Mucosa of rectum (tissue), 2 donors: ENCODE measurements around the gene LCE1F.

Experiments
- H3K27ac ChIP-seq, 2 donors: one replicate each; pipeline ENCODE4 v1.7.0; 2013; ENCODE audit warnings: inconsistent platforms in 2 of 2, low read depth in 2 of 2, low read length in 2 of 2
- H3K27me3 ChIP-seq, 2 donors: one replicate each; pipeline ENCODE4 v1.7.0; 2013; ENCODE audit warnings: low read length in 2 of 2; ENCODE audit not compliant: control insufficient read depth in 2 of 2, insufficient read depth in 2 of 2
- H3K36me3 ChIP-seq, 2 donors: one replicate each; pipeline ENCODE4 v1.7.0; 2013; ENCODE audit warnings: low read length in 2 of 2; ENCODE audit not compliant: control insufficient read depth in 2 of 2, insufficient read depth in 2 of 2
- H3K4me1 ChIP-seq, 2 donors: one replicate each; pipeline ENCODE4 v1.7.0; 2013; ENCODE audit warnings: low read length in 2 of 2, mild to moderate bottlenecking in 1 of 2; ENCODE audit not compliant: control insufficient read depth in 2 of 2, insufficient read depth in 2 of 2
- H3K4me3 ChIP-seq, 2 donors: one replicate each; pipeline ENCODE4 v1.7.0; 2013; ENCODE audit warnings: low read length in 2 of 2
- H3K9ac ChIP-seq, 2 donors: one replicate each; pipeline ENCODE4 v1.7.0; 2013; ENCODE audit warnings: low read length in 2 of 2, low read depth in 1 of 2, mild to moderate bottlenecking in 1 of 2
- H3K9me3 ChIP-seq, 2 donors: one replicate each; pipeline ENCODE4 v1.7.0; 2013; ENCODE audit warnings: low read length in 2 of 2; ENCODE audit not compliant: control insufficient read depth in 2 of 2
- donor health status: healthy.
- donor health status: Normal muscosa, but diverticular disease.

LCE1F gene

GRCh38 chr1:152747831-152748230, 27.1 kb upstream of the LCE1F start:
- Histone ChIP-seq H3K9me3 (no peaks in the 10 kb centered on the region), H3K9ac (no peak overlapping the region), H3K27me3 (no peaks in the 10 kb centered on the region), H3K4me3 (no peak overlapping the region), H3K27ac (no peak overlapping the region), H3K4me1 (no peaks in the 10 kb centered on the region), H3K36me3 (no peaks in the 10 kb centered on the region)

GRCh38 chr1:152752225-152752624, 22.7 kb upstream of the LCE1F start:
- Histone ChIP-seq H3K27me3 (no peaks in the 10 kb centered on the region), H3K9ac (no peak overlapping the region), H3K27ac (no peak overlapping the region), H3K36me3 (no peaks in the 10 kb centered on the region), H3K4me3 (no peak overlapping the region), H3K9me3 (no peaks in the 10 kb centered on the region), H3K4me1 (no peaks in the 10 kb centered on the region)

- Histone ChIP-seq H3K9me3 (no peaks in the 10 kb centered on the region), H3K4me3 (no peak overlapping the region), H3K27ac (no peak overlapping the region), H3K9ac (no peak overlapping the region), H3K36me3 (no peaks in the 10 kb centered on the region), H3K27me3 (no peaks in the 10 kb centered on the region), H3K4me1 (no peaks in the 10 kb centered on the region)
These were observed 21.4 kb upstream of the LCE1F start for GRCh38 chr1:152753586-152753985.

- Histone ChIP-seq H3K9ac (no peak overlapping the region), H3K27me3 (no peaks in the 10 kb centered on the region), H3K36me3 (no peaks in the 10 kb centered on the region), H3K27ac (no peak overlapping the region), H3K9me3 (no peaks in the 10 kb centered on the region), H3K4me3 (no peak overlapping the region), H3K4me1 (no peaks in the 10 kb centered on the region)
These were observed 18.1 kb upstream of the LCE1F start for GRCh38 chr1:152756872-152757271.

GRCh38 chr1:152757747-152758146, 17.2 kb upstream of the LCE1F start, which contains the start of gene KPRP:
TSS of gene KPRP (plus strand) at chr1:152758025. CDS start at chr1:152759589, 1,564 bp downstream.
- H3K36me3 ChIP-seq = no peaks in the 10 kb centered on the region
- no peak within 1 kb of the TSS for H3K9ac ChIP-seq
- H3K27ac ChIP-seq = no peak within 1 kb of the TSS
- H3K4me3 ChIP-seq = no peak within 1 kb of the TSS
- H3K27me3 ChIP-seq = no peaks in the 10 kb centered on the region
- H3K4me1 ChIP-seq = no peaks in the 10 kb centered on the region
- no peaks in the 10 kb centered on the region for H3K9me3 ChIP-seq

GRCh38 chr1:152758636-152759035, 16.3 kb upstream of the LCE1F start:
- Histone ChIP-seq H3K4me1 (no peaks in the 10 kb centered on the region), H3K9me3 (no peaks in the 10 kb centered on the region), H3K36me3 (no peaks in the 10 kb centered on the region), H3K9ac (no peak overlapping the region), H3K27ac (no peak overlapping the region), H3K27me3 (no peaks in the 10 kb centered on the region), H3K4me3 (no peak overlapping the region)

- no peaks in the 10 kb centered on the region for H3K27me3 ChIP-seq
- H3K9me3 ChIP-seq = no peaks in the 10 kb centered on the region
- no peaks in the 10 kb centered on the region for H3K36me3 ChIP-seq
- H3K4me3 ChIP-seq = no peak overlapping the region
- H3K9ac ChIP-seq = no peak overlapping the region
- H3K4me1 ChIP-seq = no peaks in the 10 kb centered on the region
- H3K27ac ChIP-seq = no peak overlapping the region
These were observed 15.3 kb upstream of the LCE1F start for GRCh38 chr1:152759453-152760173.

GRCh38 chr1:152760551-152761190, 14.3 kb upstream of the LCE1F start:
- Histone ChIP-seq H3K36me3 (no peaks in the 10 kb centered on the region), H3K27me3 (no peaks in the 10 kb centered on the region), H3K4me3 (no peak overlapping the region), H3K9me3 (no peaks in the 10 kb centered on the region), H3K27ac (no peak overlapping the region), H3K4me1 (no peaks in the 10 kb centered on the region), H3K9ac (no peak overlapping the region)

- H3K27me3 ChIP-seq = no peaks in the 10 kb centered on the region
- H3K9me3 ChIP-seq = no peaks in the 10 kb centered on the region
- no peaks in the 10 kb centered on the region for H3K4me1 ChIP-seq
- H3K9ac ChIP-seq = no peak overlapping the region
- H3K36me3 ChIP-seq = no peaks in the 10 kb centered on the region
- H3K27ac ChIP-seq = no peak overlapping the region
- H3K4me3 ChIP-seq = no peak overlapping the region
These were observed 13.2 kb upstream of the LCE1F start for GRCh38 chr1:152761609-152762213.

GRCh38 chr1:152768847-152769533, 6.0 kb upstream of the LCE1F start:
- Histone ChIP-seq H3K4me3 (no peak overlapping the region), H3K36me3 (no peaks in the 10 kb centered on the region)

More at GRCh38 chr1:152768847-152769533, 6.0 kb upstream of the LCE1F start:
- no peaks in the 10 kb centered on the region for H3K9me3 ChIP-seq
- no peak overlapping the region for H3K9ac ChIP-seq
- H3K4me1 ChIP-seq = no peaks in the 10 kb centered on the region
- H3K27ac ChIP-seq = no peak overlapping the region
- H3K27me3 ChIP-seq = no peaks in the 10 kb centered on the region
